ENCODE results near the gene SCYGR8. TPM values are rescaled to one million over a fixed set of nuclear protein-coding genes. Genes with fewer than 3 reads are reported as not detected.
"Not testable (repeated sequence)": the region's sequence is repeated elsewhere in the genome, so short reads cannot be mapped to it uniquely, and the experiment has no call there.

The SCYGR8 gene
- total RNA-seq, 4 donors from 2014 or later, result not detected

DNA sequence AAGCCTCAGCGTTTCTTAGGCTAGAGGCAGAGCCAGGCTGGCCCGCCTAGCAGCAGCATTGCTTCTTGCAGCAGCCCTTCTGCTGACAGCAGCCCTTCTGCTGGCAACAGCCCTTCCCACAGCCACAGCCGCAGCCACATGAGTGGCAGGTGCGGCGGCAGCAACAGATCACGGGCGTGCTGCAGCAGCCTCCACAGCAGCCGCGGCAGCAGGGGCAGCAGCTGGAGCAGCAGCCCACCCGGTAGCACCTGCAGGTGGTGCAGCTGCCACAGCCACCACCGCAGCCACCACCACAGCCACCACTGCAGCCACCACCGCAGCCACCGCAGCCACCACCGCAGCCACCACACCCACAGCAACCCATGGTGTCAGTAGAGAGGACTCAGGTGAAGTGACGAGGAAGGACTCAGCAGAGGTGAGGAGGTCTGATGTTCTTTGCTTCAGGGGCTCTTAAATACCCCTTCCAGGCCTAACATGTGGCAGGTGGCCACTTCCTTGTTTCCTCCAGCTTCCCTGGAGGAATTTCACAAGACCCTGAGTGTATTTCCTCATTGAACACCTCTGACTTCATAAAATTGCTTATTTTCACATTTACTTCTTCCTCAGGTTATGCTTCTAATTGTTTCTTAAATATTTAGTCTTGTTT lies 21.2 kb upstream of the SCYGR8 start, which contains the start of gene SCYGR6:
Gene SCYGR6 (minus strand): TSS at position 364 of the 646 bp plus-strand sequence. CDS start 0 bp downstream, at position 364.
- TF ChIP-seq POLR2A (IDR thresholded peaks at IDR 0.05), result no peak
- no peak for ATAC-seq

DNA sequence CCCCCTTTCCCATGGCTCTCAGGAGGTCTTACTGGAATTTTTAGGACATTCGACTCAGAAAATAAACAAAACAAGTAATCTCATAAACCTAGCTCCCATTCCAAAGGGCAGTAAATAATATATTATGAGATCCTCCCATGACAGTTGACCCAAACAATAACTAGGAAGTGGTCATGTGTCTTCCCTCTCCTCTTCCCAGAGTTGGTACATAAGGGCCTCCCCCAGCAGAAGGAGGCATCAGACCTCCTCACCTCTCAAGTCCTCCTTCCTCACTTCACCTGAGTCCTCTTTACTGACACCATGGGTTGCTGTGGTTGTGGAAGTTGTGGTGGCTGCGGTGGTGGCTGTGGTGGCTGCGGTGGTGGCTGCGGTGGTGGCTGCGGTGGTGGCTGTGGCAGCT lies 17.7 kb upstream of the SCYGR8 start, which contains the start of gene SCYGR7:
Gene SCYGR7 (plus strand): TSS at position 301 of the 400 bp plus-strand sequence. CDS start 0 bp downstream, at position 301.
- Histone ChIP-seq H3K4me3 (no peak within 1 kb of the TSS), H3K36me3 (no peaks in the 10 kb centered on the region), H3K27ac (no peak within 1 kb of the TSS), H3K27me3 (no peaks in the 10 kb centered on the region), H3K9me3 (no peaks in the 10 kb centered on the region), H3K4me1 (no peaks in the 10 kb centered on the region)
- DNase-seq (no peak), ATAC-seq (no peak)
- TF ChIP-seq CTCF (IDR thresholded peaks at IDR 0.05 in 4 of 5, conservative IDR thresholded peaks at IDR 0.05 in 1 of 5), result no peak
- TF ChIP-seq POLR2A (IDR thresholded peaks at IDR 0.05), result no peak
- in situ Hi-C loops (cut with MboI; ENCODE audit: low sequenced_read_pairs in 4 of 4), result no loop called here
- intact Hi-C loops (cut with DNase I; ENCODE audit: low total_unique reads), result no loop called here

More for the DNA sequence above, 21.2 kb upstream of the SCYGR8 start, which contains the start of gene SCYGR6:
- no peak for DNase-seq
- Histone ChIP-seq H3K36me3 (no peaks in the 10 kb centered on the region), H3K9me3 (no peaks in the 10 kb centered on the region), H3K27me3 (peaks cover 0 to 4% (median 0%) of the 10 kb centered on the region in 3 donors), H3K27ac (no peak within 1 kb of the TSS), H3K4me1 (no peaks in the 10 kb centered on the region), H3K4me3 (no peak within 1 kb of the TSS)
- in situ Hi-C loops (cut with MboI; ENCODE audit: low sequenced_read_pairs in 4 of 4), result no loop called here
- intact Hi-C loops (cut with DNase I; ENCODE audit: low total_unique reads), result no loop called here

DNA sequence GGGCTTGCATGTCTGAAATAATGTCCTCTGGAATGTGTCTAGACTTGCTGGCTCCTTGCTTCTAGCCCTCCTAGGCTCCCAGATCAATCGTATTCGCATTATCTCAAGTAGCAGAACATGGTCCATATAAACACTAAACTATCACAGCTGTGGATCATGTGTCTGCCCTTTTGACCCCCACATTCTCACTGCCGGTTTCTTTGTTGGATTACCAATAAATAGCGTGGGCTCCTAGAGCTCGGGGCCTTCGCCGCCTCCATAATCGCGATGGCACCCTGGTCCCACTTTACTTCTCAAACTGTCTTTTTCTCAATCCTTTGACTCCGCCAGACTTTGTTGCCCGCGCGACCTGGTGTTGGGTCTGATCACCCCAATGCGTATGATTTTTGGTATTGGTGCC lies 6.3 kb upstream of the SCYGR8 start:
- Histone ChIP-seq H3K27ac (no peak overlapping the region), H3K9me3 (no peaks in the 10 kb centered on the region), H3K36me3 (no peaks in the 10 kb centered on the region), H3K4me3 (no peak overlapping the region), H3K4me1 (no peaks in the 10 kb centered on the region), H3K27me3 (no peaks in the 10 kb centered on the region)
- TF ChIP-seq CTCF (IDR thresholded peaks at IDR 0.05 in 4 of 5, conservative IDR thresholded peaks at IDR 0.05 in 1 of 5) (no peak), POLR2A (IDR thresholded peaks at IDR 0.05) (no peak)
- ATAC-seq (no peak), DNase-seq (no peak)
- intact Hi-C loops (cut with DNase I; ENCODE audit: low total_unique reads) (no loop called here), in situ Hi-C loops (cut with MboI; ENCODE audit: low sequenced_read_pairs in 4 of 4) (no loop called here)

GRCh38 chr2:227740705-227741104 lies 5.0 kb upstream of the SCYGR8 start:
- H3K27me3 ChIP-seq; ATAC-seq; H3K4me3 ChIP-seq; H3K36me3 ChIP-seq; H3K9me3 ChIP-seq; H3K27ac ChIP-seq; DNase-seq; H3K4me1 ChIP-seq; in situ Hi-C loops (cut with MboI; ENCODE audit: low sequenced_read_pairs in 4 of 4); intact Hi-C loops (cut with DNase I; ENCODE audit: low total_unique reads): not testable (repeated sequence)

DNA sequence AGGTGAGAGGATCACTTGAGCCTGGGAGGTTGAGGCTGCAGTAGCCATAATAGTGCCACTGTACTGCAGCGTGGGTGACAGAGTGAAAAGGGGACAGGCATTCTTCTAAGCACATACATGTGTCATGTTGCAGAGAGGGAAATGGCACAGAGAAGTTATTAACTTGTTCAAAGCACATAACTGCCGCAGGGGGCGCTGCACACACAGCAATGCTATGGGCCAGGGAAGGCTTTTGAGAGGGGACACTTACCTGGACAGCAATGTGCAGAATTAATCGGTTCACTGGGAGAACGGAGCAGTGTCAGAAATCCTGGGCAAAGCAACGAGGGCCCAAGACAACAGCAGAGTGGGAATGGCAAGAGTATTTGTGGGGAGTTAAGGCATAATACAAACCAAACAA lies 2.4 kb downstream of the SCYGR8 start:
- H3K4me3 ChIP-seq, result no peak overlapping the region
- H3K9me3 ChIP-seq, result no peaks in the 10 kb centered on the region
- H3K27ac ChIP-seq, result no peak overlapping the region
- intact Hi-C loops (cut with DNase I; ENCODE audit: low total_unique reads), result no loop called here
- ATAC-seq (no peak), DNase-seq (no peak)
- no peaks in the 10 kb centered on the region for H3K27me3 ChIP-seq
- no peaks in the 10 kb centered on the region for H3K36me3 ChIP-seq
- H3K4me1 ChIP-seq, result no peaks in the 10 kb centered on the region
- in situ Hi-C loops (cut with MboI; ENCODE audit: low sequenced_read_pairs in 4 of 4), result no loop called here
- TF ChIP-seq CTCF (IDR thresholded peaks at IDR 0.05 in 4 of 5, conservative IDR thresholded peaks at IDR 0.05 in 1 of 5) (no peak), POLR2A (IDR thresholded peaks at IDR 0.05) (no peak)

DNA sequence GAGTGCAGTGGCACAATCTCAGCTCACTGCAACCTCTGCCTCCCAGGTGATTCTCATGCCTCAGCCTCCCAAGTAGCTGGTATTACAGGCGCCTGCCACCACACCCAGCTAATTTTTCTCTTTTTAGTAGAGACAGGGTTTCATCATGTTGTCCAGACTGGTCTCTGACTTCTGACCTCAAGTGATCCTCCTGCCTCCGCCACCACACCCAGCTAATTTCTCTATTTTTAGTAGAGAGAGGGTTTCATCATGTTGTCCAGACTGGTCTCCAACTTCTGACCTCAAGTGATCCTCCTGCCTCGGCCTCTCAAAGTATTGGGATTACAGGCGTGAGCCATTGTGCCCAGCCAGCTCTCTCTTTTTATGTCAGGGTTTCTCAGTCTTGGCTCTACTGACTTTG lies 10.6 kb downstream of the SCYGR8 start:
- H3K9me3 ChIP-seq; H3K27me3 ChIP-seq; H3K4me3 ChIP-seq; H3K27ac ChIP-seq; H3K4me1 ChIP-seq; H3K36me3 ChIP-seq; ATAC-seq; DNase-seq; intact Hi-C loops (cut with DNase I; ENCODE audit: low total_unique reads): not testable (repeated sequence)
- in situ Hi-C loops (cut with MboI; ENCODE audit: low sequenced_read_pairs in 4 of 4), result loop anchor here in 2 of 4 donors (25.0 kb wide), 2 partner anchors 269 to 294 kb away; partner anchors contain the start of gene AGFG1 (in 1 of the 2)
